K562 (cell line): ENCODE results near the gene ITLN1. TPM values are rescaled to one million over a fixed set of nuclear protein-coding genes. Genes with fewer than 3 reads are reported as not detected.
A peak's percentile ranks its signal among the peaks of the same experiment; 100 is the strongest.

ENCODE experiments used
- ATAC-seq: fragments of 200-7000 bp; cut with Tn5 transposase; 3 replicates; pipeline ENCODE4 v1.9.1; 2020; ENCODE audit warnings: moderate library complexity
- BruUV-seq: library from RNA; stranded (reverse); fragments of 400-500 nt; replicated peaks from 2 replicates; lab custom pipeline; 2021; lab: Mats Ljungman, UMichigan
- CTCF ChIA-PET: fragments of 300-600 bp; formaldehyde crosslinking; extraction: SDS; loops from one replicate; lab custom pipeline; 2021; ENCODE audit warnings: low intra/inter-chr PET ratio; lab: Yijun Ruan, JAX
- POLR2A ChIA-PET: fragments of 300-600, 350-650 bp; sonication (Branson Sonifier 250); formaldehyde crosslinking; extraction: SDS; loops from one replicate; lab custom pipeline; 2021; ENCODE audit warnings: antibody characterized with exemption, inconsistent platforms; lab: Yijun Ruan, JAX
- DNase-seq, 4 experiments: peaks; one replicate each; pipeline versions ENCODE4 v3.0.0 to v3.0.0-alpha.2; 2011 to 2018; ENCODE audit warnings: low spot score in 3 of 4, mixed read lengths in 3 of 4; ENCODE audit errors: extremely low read depth in 1 of 4
- FAIRE-seq: peaks from 2 replicates; lab custom pipeline; 2011; peaks lifted over from hg19 to GRCh38; lab: Jason Lieb, UNC
- H2AFZ ChIP-seq: 2 replicates; pipeline ENCODE4 v1.6.0; 2011; ENCODE audit warnings: low read depth, low read length, control low read depth, inconsistent platforms
- H3K27ac ChIP-seq: fragments of 200-600 bp; 3 replicates; pipeline ENCODE4 v1.8.0; 2011; ENCODE audit warnings: low read depth, mild to moderate bottlenecking, control low read depth, inconsistent platforms, low read length, moderate library complexity, mixed read lengths; ENCODE audit errors: extremely low read depth
- H3K27me3 ChIP-seq, 2 experiments: fragments of 300-600 bp in 1 of 2; 2 replicates in 1 of 2; 3 replicates in 1 of 2; pipeline versions ENCODE4 v1.6.0 to v1.8.0; 2011; ENCODE audit warnings: inconsistent platforms in 2 of 2, low read length in 2 of 2, mild to moderate bottlenecking in 1 of 2, mixed read lengths in 1 of 2, moderate library complexity in 1 of 2; ENCODE audit not compliant: control insufficient read depth in 2 of 2, insufficient read depth in 2 of 2
- H3K36me3 ChIP-seq: fragments of 300-600 bp; 3 replicates; pipeline ENCODE4 v1.8.0; 2011; ENCODE audit warnings: mild to moderate bottlenecking, low read length, inconsistent platforms; ENCODE audit not compliant: control insufficient read depth, insufficient read depth
- H3K4me1 ChIP-seq, 2 experiments: fragments of 200-600 bp in 1 of 2; replicated peaks in 1 of 2; 2 replicates in 1 of 2; 3 replicates in 1 of 2; pipeline versions ENCODE4 v1.5.1 to v1.8.0; 2011; ENCODE audit warnings: inconsistent platforms in 2 of 2, low read length in 2 of 2, mild to moderate bottlenecking in 1 of 2, mixed read lengths in 1 of 2, moderate library complexity in 1 of 2; ENCODE audit not compliant: control insufficient read depth in 2 of 2, insufficient read depth in 2 of 2
- H3K4me2 ChIP-seq: 2 replicates; pipeline ENCODE4 v1.6.1; 2011; ENCODE audit warnings: low read length, control low read depth, inconsistent platforms, mixed read lengths; ENCODE audit not compliant: insufficient read depth
- H3K4me3 ChIP-seq: fragments of 200-600 bp; sonication (generic), shearing (Covaris generic); 2 replicates; pipeline ENCODE4 v1.5.1; 2016; ENCODE audit warnings: control low read depth, inconsistent platforms
- H3K79me2 ChIP-seq: fragments of 200-600 bp; 3 replicates; pipeline ENCODE4 v1.8.0; 2011; ENCODE audit warnings: low read length, inconsistent platforms; ENCODE audit not compliant: control insufficient read depth, insufficient read depth
- H3K9ac ChIP-seq, 2 experiments: 2 replicates each; pipeline versions ENCODE4 v1.6.0 to v1.6.1; 2011; ENCODE audit warnings: low read depth in 2 of 2, low read length in 2 of 2, control low read depth in 1 of 2, inconsistent platforms in 1 of 2, mild to moderate bottlenecking in 1 of 2, mixed read lengths in 1 of 2; ENCODE audit not compliant: insufficient read depth in 1 of 2
- H3K9me1 ChIP-seq: one replicate; pipeline ENCODE4 v1.6.0; 2011; ENCODE audit warnings: inconsistent platforms, mild to moderate bottlenecking, low read length, moderate library complexity; ENCODE audit not compliant: control insufficient read depth, insufficient read depth
- H3K9me3 ChIP-seq: replicated peaks from 2 replicates; pipeline ENCODE4 v1.5.1; 2011; ENCODE audit warnings: low read depth, low read length, inconsistent platforms; ENCODE audit not compliant: control insufficient read depth, insufficient read depth
- H4K20me1 ChIP-seq: replicated peaks from 2 replicates; pipeline ENCODE4 v1.6.1; 2011; ENCODE audit warnings: low read length, inconsistent platforms, mixed read lengths; ENCODE audit not compliant: control insufficient read depth, insufficient read depth
- CBFA2T3 ChIP-seq: fragments of 450-650 bp; IDR thresholded peaks from 2 replicates; pipeline ENCODE4 v1.6.1; 2017
- CCAR2 ChIP-seq: fragments of 200-400 bp; formaldehyde crosslinking; IDR thresholded peaks from 2 replicates; pipeline ENCODE4 v1.6.1; 2017; ENCODE audit warnings: mild to moderate bottlenecking, low read depth, low read length
- ELF1 ChIP-seq: fragments of 200-800 bp; sonication (Bioruptor generic); IDR thresholded peaks from 2 replicates; pipeline ENCODE4 v1.6.1; 2016; ENCODE audit warnings: missing genetic modification characterization, missing compliant biosample characterization
- JUNB ChIP-seq: fragments of 450-650 bp; formaldehyde crosslinking; conservative IDR thresholded peaks from 2 replicates; pipeline ENCODE4 v1.4.0; 2020; ENCODE audit warnings: mild to moderate bottlenecking
- NELFE ChIP-seq: IDR thresholded peaks from 2 replicates; pipeline ENCODE4 v1.6.1; 2011; ENCODE audit warnings: mild to moderate bottlenecking; ENCODE audit not compliant: insufficient read depth, insufficient read length
- NFE2 ChIP-seq: IDR thresholded peaks from 2 replicates; pipeline ENCODE4 v1.6.1; 2014; ENCODE audit warnings: antibody characterized with exemption, low read depth
- NR1H2 ChIP-seq: sonication (generic); formaldehyde crosslinking; IDR thresholded peaks from 2 replicates; pipeline ENCODE4 v1.4.0; 2020; ENCODE audit warnings: mild to moderate bottlenecking, missing genetic modification reagents
- TAL1 ChIP-seq: fragments of 450-650 bp; IDR thresholded peaks from 2 replicates; pipeline ENCODE4 v1.6.1; 2016; ENCODE audit warnings: mild to moderate bottlenecking
- TFAM ChIP-seq: fragments of 250-450 bp; sonication (Bioruptor Pico); conservative IDR thresholded peaks from 2 replicates; pipeline ENCODE4 v1.5.0; 2021; ENCODE audit warnings: mild to moderate bottlenecking, moderate library complexity
- TRIM28 ChIP-seq: fragments of 450-650 bp; IDR thresholded peaks from 2 replicates; pipeline ENCODE4 v1.6.1; 2017
- ZBTB17 ChIP-seq: fragments of 450-650 bp; formaldehyde crosslinking; IDR thresholded peaks from 2 replicates; pipeline ENCODE4 v1.4.0; 2020; ENCODE audit warnings: mild to moderate bottlenecking
- ZNF143 ChIP-seq: sonication (generic); formaldehyde crosslinking; IDR thresholded peaks from 2 replicates; pipeline ENCODE4 v1.9.0; 2022; ENCODE audit warnings: mild to moderate bottlenecking, missing genetic modification reagents
- WGBS: fragments of 100-300 bp; shearing (Covaris generic); methylation state at CpG from one replicate; pipeline ENCODE4 v1.1.6; 2016; ENCODE audit warnings: low coverage, mixed read lengths; ENCODE audit not compliant: insufficient coverage; ENCODE audit errors: missing lambda C conversion rate; 5-methylcytosine and 5-hydroxymethylcytosine counted together
- in situ Hi-C: fragments of 300-500 bp; cut with MboI; formaldehyde crosslinking; loops from 4 replicates; pipeline ENCODE4 v1.15.0; 2018; ENCODE audit warnings: inconsistent platforms, mixed read lengths
- intact Hi-C: fragments of 100-400 bp; cut with micrococcal nuclease; formaldehyde crosslinking; loops from 2 replicates; pipeline ENCODE4 v1.14.2; 2022
- polyA plus RNA-seq, 8 experiments: library from polyadenylated mRNA; depleted of rRNA in 4 of 8; stranded (reverse) in 5 of 8; unstranded in 3 of 8; fragments of >200 nt; fragmentation: Nextera tagmentation in 2 of 8; fragmentation: Illumina TruSeq in 1 of 8; extraction: Ambion mirVana in 2 of 8; extraction: Trizol in 1 of 8; gene quantifications; 2 replicates each; pipeline versions ENCODE4 v1.2.1 to v1.2.3, GENCODE V29; 2011 to 2014; ENCODE audit warnings: inconsistent platforms in 1 of 8, missing spikeins in 1 of 8
- total RNA-seq, 7 experiments: library from RNA; depleted of rRNA in 6 of 7; stranded (reverse); fragments of >200 nt in 6 of 7; fragmentation: Illumina TruSeq in 2 of 7; extraction: Trizol in 2 of 7; gene quantifications; 2 replicates each; pipeline versions ENCODE4 v1.2.1 to v1.2.3, GENCODE V29; 2011 to 2021; ENCODE audit warnings: low replicate concordance in 1 of 7
- TF ChIP-seq, protein P1 (sequence below): fragments of 250-450 bp; sonication (Bioruptor Pico); IDR thresholded peaks from 2 replicates; pipeline ENCODE4 v1.8.0; 2022; ENCODE audit warnings: inconsistent platforms
- TF ChIP-seq, protein P2 (sequence below), 2 experiments: fragments of 450-650 bp; IDR thresholded peaks; 2 replicates each; pipeline ENCODE4 v1.6.1; 2018; ENCODE audit warnings: mild to moderate bottlenecking in 2 of 2, low read depth in 1 of 2; ENCODE audit not compliant: partially characterized antibody in 2 of 2
- TF ChIP-seq, protein P3 (sequence below): fragments of 250-450 bp; sonication (Bioruptor Pico); IDR thresholded peaks from 2 replicates; pipeline ENCODE4 v1.8.0; 2022; ENCODE audit warnings: moderate library complexity, mild to moderate bottlenecking, inconsistent platforms

Gene ITLN1
- total and polyA plus RNA-seq, 9 of the 15 experiments (the other 6 are each of a cell fraction or from before 2014, with no cell fraction given) = not detected

DNA sequence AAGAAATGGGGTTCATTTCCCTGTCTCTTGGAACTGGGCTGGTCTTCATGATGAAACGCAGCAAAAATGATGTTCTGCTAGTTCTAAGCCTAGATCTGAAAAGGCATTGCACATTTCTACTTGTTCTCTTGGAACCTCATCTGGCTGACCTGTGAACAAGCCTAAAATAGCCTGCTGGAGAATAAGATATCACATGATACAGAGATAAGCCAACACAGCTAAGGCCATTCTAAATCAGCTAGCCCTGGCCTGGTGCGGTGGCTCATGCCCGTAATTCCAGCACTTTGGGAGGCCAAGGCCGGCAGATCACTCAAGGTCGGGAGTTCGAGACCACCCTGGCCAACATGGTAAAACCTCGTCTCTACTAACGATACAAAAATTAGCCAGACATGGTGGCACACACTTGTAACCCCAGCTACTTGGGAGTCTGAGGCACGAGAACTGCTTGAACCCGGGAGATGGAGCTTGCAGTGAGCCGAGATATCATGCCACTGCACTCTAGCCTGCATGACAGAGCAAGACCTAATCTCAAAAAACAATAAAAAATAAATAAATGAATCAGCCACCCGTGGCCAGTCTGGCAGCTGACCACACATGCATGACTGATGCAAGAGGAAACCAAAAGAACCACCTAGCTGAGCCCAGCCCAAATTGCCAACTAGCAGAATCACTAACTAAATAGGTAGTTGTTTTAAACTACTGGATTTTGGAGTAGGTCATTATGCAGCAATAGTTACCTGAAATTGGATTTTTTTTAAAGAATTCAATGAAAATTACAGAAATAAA is 40.3 kb downstream of the ITLN1 start:
- Histone ChIP-seq H3K4me1 (peaks cover 3 to 4% of the 10 kb centered on the region in 2 experiments; a peak in 2 of 5 replicates), H4K20me1 (no peaks in the 10 kb centered on the region), H3K9ac (no peak overlapping the region), H3K9me1 (no peaks in the 10 kb centered on the region), H2AFZ (no peak overlapping the region), H3K4me3 (no peak overlapping the region), H3K9me3 (no peaks in the 10 kb centered on the region), H3K4me2 (no peak overlapping the region), H3K27me3 (peaks cover 0 to 14% of the 10 kb centered on the region in 2 experiments; a peak in 3 of 5 replicates), H3K79me2 (no peaks in the 10 kb centered on the region), H3K36me3 (no peaks in the 10 kb centered on the region), H3K27ac (no peak overlapping the region)
- intact Hi-C loops (no loop called here), in situ Hi-C loops (loop anchor here (25.0 kb wide), 1 partner anchor 243 kb away; the partner anchor contains the start of genes KLHDC9 and NECTIN4)
- CTCF ChIA-PET = no interaction called here
- POLR2A ChIA-PET = interaction anchor here (0.5 to 0.9 kb wide), 5 partner anchors 11 to 401 kb away, joined by 3 read pairs; no protein-coding TSS in a partner anchor
- no peak for ATAC-seq
- 3% methylated on average over 12 of the region's 12 CpGs for WGBS
- FAIRE-seq = no peak
- no peak for DNase-seq
- no TSS peak for BruUV-seq
- TF ChIP-seq TFAM (no peak), CBFA2T3 (peak; percentile 60), ZBTB17 (CRISPR knock-in tag) (no peak), NR1H2 (CRISPR knock-in tag) (no peak), CCAR2 (no peak), ELF1 (tag) (peak; percentile 16; the same call in 1 of the 2 replicates), NFE2 (peak; percentile 50; the same call in 1 of the 2 replicates), TRIM28 (no peak), JUNB (CRISPR knock-in tag) (no peak), TAL1 (peak; percentile 51), ZNF143 (CRISPR knock-in tag) (no peak), NELFE (no peak)
- TF ChIP-seq, protein P1, sequence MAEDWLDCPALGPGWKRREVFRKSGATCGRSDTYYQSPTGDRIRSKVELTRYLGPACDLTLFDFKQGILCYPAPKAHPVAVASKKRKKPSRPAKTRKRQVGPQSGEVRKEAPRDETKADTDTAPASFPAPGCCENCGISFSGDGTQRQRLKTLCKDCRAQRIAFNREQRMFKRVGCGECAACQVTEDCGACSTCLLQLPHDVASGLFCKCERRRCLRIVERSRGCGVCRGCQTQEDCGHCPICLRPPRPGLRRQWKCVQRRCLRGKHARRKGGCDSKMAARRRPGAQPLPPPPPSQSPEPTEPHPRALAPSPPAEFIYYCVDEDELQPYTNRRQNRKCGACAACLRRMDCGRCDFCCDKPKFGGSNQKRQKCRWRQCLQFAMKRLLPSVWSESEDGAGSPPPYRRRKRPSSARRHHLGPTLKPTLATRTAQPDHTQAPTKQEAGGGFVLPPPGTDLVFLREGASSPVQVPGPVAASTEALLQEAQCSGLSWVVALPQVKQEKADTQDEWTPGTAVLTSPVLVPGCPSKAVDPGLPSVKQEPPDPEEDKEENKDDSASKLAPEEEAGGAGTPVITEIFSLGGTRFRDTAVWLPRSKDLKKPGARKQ (CRISPR knock-in tag) = no peak
- TF ChIP-seq, protein P2, sequence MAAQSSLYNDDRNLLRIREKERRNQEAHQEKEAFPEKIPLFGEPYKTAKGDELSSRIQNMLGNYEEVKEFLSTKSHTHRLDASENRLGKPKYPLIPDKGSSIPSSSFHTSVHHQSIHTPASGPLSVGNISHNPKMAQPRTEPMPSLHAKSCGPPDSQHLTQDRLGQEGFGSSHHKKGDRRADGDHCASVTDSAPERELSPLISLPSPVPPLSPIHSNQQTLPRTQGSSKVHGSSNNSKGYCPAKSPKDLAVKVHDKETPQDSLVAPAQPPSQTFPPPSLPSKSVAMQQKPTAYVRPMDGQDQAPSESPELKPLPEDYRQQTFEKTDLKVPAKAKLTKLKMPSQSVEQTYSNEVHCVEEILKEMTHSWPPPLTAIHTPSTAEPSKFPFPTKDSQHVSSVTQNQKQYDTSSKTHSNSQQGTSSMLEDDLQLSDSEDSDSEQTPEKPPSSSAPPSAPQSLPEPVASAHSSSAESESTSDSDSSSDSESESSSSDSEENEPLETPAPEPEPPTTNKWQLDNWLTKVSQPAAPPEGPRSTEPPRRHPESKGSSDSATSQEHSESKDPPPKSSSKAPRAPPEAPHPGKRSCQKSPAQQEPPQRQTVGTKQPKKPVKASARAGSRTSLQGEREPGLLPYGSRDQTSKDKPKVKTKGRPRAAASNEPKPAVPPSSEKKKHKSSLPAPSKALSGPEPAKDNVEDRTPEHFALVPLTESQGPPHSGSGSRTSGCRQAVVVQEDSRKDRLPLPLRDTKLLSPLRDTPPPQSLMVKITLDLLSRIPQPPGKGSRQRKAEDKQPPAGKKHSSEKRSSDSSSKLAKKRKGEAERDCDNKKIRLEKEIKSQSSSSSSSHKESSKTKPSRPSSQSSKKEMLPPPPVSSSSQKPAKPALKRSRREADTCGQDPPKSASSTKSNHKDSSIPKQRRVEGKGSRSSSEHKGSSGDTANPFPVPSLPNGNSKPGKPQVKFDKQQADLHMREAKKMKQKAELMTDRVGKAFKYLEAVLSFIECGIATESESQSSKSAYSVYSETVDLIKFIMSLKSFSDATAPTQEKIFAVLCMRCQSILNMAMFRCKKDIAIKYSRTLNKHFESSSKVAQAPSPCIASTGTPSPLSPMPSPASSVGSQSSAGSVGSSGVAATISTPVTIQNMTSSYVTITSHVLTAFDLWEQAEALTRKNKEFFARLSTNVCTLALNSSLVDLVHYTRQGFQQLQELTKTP (IDR thresholded peaks at IDR 0.05; ENCODE audit: low read depth in 1 of 2, partially characterized antibody in 2 of 2) = no peak
- TF ChIP-seq, protein P3, sequence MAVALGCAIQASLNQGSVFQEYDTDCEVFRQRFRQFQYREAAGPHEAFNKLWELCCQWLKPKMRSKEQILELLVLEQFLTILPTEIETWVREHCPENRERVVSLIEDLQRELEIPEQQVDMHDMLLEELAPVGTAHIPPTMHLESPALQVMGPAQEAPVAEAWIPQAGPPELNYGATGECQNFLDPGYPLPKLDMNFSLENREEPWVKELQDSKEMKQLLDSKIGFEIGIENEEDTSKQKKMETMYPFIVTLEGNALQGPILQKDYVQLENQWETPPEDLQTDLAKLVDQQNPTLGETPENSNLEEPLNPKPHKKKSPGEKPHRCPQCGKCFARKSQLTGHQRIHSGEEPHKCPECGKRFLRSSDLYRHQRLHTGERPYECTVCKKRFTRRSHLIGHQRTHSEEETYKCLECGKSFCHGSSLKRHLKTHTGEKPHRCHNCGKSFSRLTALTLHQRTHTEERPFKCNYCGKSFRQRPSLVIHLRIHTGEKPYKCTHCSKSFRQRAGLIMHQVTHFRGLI (CRISPR knock-in tag) = no peak
